Body of pancreas (tissue), 4 donors: ENCODE data around the gene KIF9.

Source experiments
- CTCF ChIP-seq, 7 experiments: fragments of 450-650 bp in 4 of 7; fragments of 200-600 bp in 3 of 7; sonication (generic) in 3 of 7; IDR thresholded peaks; one replicate each; pipeline ENCODE4 v1.5.1; 2016 to 2019; ENCODE audit warnings: antibody characterized with exemption in 7 of 7
- POLR2A ChIP-seq, 3 donors: fragments of 450-650 bp; IDR thresholded peaks; one replicate each; pipeline ENCODE4 v1.6.1; 2016; ENCODE audit warnings: antibody characterized with exemption in 3 of 3, mild to moderate bottlenecking in 2 of 3

DNA sequence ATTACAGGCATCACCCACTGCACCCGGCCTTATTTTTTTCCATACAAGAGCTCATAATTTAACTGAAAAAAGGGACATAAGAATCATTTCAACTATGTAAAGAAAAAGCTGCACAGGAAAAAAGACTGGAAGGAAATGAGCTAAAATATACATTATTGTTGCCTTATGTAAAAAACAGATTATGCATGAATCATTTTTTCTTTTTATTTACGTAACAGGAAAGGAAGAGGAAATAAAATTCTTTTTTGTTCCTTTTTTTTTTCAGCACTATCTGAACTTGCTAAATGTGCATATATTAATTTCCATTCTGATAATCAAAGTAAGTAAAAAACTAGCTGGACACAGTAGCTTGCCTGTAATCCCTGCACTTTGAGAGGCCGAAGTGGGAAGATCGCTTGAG lies 12.1 kb downstream of the KIF9 start:
- TF ChIP-seq CTCF (IDR thresholded peaks at IDR 0.05) (no peak), POLR2A (IDR thresholded peaks at IDR 0.05) (no peak)
